ENCODE data around the gene CDH22.

Gene CDH22

DNA sequence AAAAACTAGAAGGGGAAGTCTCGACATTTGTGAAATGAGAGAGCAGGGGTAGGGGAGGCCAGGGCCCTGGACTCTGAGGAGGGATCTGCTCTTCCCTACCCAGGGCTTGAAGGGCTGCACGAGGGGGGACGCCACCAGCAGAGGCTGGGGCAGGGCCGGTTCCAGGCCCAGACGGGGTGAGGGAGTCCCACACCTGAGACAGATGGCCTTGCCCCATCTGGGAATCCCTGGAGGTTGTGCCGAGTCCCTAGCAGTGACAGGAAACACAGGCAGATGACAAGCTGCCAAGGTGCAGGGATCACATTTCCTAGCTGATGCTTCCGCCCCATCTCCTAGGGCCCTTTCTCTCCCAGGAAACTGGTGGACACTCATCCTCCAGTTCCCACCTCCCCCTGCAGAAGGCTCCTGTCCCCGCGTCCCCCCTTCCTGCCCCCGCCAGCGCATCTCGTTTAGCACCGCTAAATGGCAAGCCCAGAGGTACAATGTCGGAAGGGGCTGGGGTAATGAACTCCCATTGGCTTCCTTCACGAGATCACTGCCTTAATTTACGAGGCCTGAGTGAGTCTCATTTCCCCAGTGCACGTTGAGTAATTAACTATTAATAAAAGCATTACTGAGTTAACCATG lies 35.2 kb upstream of the CDH22 start:
- DNase-seq: no peak

DNA sequence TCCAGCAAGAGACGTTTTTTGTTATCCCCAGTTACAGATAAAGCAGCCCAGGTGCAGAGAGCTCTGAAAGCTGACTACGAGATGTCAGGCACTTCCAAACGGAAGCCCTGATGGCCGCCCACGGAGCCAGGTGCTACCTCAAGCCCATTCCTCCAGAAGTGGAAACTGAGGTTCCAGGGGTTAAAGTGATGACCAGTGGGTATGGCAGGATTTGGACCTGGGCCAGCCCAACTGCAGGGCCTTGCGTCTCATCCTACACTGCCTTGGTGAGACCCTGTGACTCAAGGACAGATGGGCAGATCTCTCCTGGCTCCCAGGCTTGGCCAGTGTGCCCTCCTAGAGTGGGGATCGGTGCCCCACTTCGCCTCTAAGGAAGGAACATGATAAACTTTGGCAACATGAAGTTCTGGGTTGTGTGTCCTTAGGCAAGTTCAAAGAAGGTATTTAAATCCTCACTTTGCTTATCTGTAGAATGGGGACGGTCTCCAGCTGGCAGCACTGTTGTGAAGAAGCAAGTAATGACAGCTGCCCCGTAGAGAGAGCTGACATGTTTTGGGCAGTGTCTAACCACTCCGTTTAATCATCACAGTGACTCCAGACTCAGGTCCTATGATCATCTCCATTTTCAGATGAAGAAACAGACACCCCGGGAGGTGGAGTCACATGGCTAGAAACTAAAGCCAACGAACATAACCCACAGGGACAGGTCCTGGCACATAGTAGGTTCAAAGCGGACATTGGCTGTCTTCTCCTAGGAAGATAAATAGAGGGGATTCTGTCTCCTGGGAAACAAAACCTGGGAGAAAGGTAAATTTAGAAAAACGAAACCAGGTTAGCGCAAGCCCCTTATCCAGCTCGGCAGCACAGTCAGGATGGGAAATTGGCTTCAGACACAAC lies 34.4 kb upstream of the CDH22 start:
- DNase-seq: no peak

DNA sequence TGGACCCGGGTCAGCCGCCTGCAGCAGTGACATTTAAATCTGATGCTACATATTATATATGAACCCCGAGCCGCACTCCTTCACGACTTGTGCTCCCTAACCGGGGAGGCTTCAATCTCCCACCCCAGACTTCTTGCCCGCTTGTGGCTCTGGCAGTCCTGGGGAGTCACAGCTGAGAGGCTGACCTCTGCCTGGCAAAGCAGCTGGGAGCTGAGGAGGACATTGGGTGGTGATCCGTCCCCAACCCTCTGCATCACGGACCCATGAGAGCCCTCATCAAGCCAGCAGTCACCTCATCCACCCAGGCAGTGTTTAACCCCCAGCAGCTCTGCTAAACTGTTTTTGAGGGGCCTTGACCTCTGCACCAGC lies 33.7 kb upstream of the CDH22 start:
- no peak for DNase-seq

DNA sequence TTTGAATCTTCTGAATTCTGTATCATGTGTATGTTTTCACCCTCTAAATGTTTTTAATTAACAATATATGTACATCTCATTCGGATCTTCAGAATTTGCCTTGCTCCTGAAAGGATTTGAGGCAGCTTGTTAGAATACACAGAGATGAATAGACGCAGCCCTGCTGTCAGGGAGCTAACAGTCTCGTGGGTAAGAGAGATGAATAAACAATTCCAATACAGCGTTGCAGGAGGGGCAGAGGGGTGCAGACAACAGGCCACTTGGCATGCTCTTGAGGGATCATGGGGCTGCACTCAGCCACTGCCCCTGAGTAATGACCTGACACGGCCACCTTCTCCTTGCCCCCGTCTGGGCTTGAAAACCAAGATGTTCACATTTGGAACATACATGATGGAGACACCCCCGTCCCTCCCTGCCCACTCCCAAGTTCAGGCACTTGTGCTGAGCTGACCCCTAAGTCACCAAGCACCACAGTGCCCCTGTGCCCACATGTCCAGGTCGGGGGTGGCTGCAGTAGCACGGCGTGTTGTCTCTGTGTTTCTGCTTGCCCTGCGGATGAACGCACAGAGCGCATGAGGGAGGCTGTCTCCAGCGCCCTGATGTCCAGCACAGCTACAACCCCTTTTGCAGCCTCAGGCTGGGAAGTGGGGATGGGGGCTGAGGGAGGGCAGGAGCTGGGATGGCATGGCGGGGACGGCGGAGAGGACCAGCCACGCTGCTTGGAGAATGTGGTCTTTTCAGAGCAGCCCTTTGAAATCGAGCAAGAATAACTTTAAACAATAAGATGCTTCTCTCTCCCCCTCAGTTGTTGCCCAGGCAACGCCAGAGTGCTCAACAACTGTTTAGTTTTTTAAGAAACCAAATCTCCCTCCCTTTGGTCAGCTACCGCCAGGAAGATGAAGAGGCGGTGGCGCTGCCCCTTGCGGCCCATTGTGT lies 33.0 kb upstream of the CDH22 start:
- DNase-seq: no peak

DNA sequence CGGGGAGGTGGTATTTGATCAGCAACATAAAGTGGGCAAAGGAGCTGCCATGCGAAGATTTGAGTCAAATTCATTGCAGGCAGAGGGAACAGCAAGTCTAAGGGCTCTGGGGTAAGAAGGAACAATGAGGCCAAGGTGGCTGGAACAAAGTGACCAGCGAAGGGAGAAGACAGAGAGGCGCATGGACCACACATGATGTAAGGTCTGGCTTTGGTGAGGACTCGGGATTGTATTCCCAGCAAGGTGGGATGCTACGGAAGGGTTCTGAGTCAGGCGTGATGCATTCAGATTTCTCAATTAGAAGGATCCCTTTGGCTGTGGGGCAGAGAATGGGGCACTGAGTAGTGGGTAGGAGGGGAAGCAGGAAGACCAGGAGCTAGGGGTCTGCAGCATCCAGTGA lies 30.7 kb upstream of the CDH22 start:
- DNase-seq: no peak

DNA sequence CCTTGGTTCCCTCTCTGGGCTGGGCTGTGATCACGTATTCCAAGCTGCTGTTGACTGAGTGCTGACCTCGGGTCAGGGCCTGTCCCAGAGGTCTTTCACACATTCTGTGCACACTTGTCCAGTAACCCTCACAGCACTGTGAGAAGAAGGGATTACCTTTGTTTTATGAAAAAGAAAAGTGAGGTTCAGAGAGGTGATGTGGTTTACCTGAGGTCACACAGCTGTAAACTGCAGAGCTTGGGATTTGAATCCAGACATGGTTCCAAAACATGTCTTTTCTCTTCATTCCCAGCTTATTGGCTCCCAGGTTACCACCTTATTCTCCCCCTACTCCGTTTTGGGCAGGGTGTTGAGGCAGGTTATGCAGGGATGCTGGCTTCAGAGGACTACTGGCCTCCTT lies 28.4 kb upstream of the CDH22 start:
- no peak for DNase-seq

DNA sequence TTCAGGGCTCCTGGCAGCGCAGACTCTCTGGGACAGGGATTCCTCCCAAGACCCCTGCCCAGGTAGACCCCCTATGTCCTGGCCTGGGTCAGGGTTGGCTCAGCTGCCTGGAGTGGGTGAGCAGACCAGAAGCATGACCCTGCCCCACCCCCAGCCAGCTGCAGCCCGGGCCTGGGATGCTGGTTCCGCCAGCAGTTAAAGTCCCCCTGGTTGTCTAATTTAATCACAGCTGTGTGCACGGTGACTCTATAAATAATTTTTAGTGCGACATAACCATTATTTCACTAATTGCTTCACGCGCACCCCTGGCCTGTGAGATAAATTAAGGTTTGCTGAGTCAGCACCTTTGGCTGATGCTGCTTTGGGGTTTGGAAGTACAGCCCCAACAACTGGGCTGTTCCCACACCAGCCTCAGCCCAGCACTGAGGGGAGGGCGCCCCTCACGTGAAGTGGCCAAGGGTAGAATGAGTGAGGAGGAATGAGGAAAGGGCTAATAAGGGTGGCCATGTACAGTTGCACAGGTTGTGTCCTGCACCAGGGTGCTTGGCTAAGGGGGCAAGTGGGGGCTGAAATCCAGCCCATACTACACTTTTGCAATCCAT lies 26.1 kb upstream of the CDH22 start:
- DNase-seq: no peak

DNA sequence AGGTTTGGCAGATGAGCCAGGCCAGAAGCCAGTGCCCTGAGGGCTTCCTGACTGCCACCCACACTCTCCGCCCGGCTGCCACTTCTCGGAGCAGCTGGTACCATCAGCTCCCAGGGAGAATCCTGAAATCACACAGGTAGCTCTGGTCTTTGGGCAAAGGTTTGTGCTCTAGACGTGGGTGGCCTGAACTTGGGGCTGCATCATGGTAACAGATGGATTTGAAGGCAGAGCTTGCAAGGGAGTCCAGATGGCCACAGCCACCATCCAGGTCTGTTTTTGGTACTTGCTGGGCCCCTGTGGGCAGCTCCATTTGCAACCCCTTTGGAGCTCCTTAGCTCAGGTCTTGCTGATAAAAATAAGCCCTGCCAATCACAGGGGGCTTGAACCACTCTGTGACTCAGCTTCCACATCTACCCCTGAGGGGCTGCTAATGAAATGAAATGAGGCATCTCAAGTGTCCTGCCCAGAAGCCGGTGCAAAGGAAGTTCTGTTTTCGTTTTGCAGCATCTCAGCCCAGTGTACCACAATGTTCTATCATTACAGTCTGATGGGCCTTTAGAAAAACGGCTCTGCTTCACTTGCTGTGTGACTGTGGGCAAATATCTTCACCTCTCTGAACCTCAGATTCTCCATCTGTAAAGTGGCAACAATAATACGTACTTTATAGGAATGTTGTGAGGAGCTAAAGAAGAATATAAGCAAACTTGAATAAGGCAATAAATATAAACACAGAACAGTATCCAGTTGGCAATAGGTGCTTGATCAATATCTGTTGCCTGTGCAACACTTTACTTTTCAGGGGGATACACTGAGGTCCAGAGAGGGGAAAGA lies 25.1 kb upstream of the CDH22 start:
- DNase-seq: no peak

DNA sequence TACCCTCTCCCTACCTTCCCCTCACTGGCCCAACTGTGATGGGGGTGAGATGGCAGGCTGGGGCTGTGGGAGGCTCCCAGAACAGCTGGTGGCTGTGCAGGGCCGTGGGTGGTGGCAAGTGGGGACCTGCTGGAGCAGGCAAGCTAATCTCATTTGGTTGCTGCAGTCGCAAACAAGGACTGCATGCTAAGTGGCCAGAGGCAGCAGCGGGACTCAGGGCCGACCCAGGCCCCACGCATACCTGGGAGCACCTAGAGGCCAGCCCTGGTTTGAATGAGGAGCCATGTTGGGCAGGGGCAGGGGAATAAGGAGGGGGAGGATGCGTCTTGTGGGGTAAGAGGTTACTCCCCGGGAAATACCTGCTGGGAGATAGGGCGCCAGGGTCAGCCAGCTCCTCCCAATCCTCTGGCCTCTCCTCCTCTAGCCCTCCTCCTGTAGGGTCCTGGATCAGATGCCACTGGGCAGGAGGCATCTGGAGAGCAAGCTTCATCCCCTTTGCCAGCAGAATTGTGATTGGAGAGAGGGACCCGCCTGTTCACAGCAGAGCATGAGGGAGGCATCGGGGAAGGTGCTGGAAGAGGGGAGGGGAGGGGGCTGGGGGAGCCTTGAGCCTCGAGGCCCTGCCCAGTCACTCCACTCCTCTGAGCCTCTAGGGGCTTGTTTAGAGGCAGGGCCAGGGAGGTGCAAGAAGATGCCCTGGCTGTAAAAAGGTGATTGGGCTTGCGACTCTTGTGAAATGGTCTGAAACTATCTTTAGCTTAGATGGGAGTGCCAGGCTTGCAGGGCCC lies 24.3 kb upstream of the CDH22 start:
- no peak for DNase-seq

DNA sequence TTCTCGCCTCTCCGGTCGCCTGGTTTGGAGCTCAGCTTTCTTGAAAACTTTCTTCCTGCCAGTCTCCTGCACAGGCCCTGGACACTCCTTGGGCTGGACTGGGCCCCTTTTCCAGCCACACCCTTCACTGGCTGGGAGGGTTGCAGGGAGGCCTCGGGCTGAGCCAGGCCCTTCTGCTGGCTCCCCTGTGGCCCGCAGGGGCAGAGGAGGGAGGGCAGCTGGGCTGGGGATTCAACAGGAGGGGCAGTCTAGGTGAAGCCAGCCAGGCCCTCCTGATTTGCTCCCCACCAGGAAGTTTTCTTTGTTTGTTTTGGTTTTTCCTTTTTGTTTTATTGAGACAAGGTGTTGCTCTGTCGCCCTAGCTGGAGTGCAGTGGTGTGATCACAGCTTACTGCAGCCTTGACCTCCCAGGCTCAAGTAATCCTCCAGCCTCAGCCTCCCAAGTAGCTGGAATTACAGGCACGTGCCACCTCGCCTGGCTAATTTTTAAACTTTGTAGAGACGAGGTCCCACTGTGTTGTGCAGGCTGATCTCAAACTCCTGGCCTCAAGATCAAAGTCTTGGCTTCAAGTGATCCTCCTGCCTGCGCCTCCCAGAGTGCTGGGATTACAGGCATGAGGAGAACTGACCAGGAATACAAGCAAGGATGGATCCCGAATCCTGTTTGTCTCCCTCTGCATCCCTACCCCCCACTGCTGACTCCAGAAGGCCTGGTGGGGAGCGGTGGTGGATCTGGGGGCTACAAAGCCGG lies 23.5 kb upstream of the CDH22 start:
- no peak for DNase-seq

DNA sequence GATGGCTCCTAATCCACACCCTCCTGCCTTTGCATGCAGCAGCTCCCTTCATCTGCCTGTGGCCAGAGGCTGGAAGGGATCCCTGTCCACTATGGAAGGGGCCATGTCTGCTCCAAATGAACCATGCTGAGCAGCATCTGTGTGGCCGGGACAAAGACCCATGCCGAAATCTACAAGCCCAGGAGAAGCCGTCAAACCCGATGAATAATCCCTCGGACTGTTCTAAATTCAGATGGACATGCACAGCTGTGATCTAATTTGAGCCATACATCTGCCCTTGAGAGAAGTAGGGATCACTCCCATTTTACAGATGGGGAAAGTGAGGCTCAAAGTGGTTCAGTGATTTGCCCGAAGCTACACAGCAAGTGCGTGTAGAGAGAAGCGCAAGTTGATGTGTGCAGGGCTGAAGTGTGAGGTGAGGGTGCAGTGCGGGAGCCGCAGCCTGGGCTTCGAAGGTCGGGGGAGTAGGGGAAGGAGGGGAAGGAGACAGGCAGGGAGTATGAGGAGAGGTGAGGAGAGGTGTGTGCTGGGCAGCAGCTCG lies 22.6 kb upstream of the CDH22 start:
- no peak for DNase-seq

DNA sequence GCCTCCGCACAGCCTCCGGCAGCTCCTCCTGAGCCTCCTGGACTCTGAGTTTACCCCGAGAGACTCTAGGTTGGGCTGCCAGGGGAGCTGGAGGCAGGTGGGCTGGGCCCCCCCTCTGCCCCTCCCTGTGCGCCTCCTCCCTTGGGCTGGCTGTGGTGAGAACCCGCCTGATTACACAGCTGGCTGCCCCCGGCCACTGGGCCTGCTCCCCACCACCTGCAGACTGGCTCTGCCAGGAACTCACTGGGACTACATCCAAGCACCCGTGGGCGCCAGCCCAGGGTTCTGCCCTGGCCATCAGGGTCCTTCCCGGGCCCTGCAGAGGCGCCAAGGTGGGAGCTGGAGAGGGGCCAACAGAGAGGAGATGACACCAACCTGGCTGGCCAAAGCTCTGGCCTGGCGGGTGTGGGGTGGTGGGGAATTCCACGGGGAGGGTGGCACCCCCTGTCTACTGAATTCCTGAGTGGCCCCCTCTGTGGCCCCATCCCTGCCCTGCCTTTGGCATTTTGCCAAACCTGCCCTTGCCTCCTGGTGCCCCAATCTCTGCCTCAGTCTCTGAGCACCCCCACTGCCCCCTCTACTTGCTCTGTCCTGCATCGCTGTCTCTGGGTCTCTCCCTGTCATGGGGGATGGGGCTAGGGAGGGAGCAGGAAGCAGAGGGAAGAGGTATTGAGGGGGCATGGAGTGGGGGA lies 21.9 kb upstream of the CDH22 start:
- no peak for DNase-seq

DNA sequence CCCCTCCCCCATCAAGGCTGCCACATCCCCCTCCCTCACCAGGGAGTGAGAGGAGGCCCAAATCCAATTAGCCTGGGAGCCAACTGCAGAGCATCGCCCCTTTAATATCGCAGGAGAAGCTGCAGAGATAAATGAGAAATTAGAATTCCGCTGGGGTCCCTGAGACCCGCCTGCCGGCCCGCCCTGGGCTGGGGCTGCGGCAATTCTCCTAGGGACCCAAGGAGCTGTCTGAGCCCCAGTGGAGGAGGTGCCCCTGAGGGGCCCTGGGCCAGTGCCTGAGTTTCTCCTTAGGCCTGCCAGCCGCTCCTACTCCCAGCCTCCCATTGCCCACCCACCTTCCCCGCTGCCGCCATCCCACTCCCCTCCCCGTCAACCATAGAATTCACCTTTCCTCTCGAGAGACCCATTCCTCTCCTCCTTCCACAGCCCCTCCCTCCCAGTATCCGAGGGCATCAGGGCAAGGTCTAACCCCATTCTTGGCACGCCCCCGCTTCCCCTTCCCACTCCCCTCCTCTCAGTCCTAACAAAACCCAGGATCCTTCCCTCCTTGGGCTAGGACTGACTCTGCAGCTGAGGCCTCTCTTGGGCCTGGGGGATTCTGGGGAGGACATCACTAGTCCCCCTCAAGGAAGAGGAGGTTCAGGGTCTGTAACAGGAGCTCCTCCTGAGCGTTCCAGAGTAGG lies 20.0 kb upstream of the CDH22 start:
- DNase-seq: no peak

DNA sequence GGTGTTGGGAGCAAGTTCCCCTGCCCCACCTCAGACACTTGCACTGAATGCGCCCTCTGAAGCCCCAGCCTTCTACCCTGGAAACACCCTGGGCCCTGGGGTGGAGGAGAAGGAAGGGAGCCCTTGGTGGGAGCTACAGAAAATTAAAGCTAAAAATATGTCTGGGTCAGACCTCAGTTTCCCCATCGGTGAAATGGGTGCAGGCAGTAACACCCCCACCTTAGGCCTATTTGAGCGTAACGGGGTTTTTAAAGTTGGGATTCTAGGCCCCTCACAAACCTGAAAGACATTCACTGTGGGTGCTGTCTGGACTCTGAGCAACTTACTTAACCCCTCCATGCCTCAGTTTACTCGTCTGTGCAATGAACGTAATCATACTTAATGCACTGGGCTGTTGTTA lies 19.3 kb upstream of the CDH22 start:
- no peak for DNase-seq

DNA sequence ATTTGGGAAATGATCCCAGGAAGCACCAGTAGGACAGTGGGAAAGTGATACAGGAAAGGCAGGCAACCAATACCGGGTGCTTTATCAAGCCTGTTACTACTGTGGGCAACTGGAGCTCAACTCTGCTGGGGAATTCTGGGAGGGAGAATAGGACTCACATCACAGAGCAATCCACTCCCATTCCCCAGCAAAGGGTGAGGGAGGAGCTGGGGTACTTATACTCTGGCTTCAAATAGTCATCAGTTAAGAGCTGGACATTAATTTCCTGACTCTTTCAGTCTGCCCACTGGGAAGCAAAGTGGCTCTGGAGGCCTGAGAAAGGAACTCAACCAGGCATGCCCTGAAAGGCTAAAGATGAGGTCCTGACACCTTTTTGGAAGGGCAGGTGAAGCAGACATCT lies 17.5 kb upstream of the CDH22 start:
- no peak for DNase-seq

DNA sequence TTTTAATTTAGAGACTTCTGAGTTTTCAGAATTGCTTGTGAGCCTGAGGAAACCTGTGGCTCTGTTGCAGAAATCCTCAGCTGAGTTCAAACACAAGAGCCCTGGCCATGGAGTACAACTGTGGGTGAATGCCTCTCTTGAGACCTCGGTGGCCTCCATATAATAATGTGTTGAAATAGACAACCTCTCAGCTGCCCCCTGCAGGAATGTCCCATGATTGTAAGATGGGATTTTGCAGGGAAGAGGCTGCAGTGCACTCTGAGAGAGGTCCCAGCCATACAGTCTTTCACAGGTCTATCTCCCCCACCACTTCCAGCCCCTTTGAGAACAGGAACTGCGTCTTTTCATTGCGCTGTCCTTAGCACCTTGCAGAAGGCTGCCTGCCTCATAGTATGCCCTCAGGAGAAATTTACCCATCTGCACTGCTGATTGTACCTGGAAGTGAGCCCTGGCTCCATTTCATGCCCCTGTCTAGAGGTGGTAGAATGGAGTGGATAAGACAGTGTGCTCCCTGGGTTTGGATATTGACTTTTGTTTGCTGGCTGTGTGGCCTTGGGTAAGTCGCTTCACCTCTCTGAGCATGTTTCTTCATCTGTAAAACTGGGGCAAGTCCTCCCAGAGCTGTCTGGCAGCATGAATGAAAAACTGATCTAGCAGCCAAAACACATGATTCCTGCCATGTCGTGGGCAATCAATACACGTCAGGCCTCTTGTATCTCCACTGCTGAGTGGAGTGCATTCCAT lies 16.8 kb upstream of the CDH22 start:
- no peak for DNase-seq

DNA sequence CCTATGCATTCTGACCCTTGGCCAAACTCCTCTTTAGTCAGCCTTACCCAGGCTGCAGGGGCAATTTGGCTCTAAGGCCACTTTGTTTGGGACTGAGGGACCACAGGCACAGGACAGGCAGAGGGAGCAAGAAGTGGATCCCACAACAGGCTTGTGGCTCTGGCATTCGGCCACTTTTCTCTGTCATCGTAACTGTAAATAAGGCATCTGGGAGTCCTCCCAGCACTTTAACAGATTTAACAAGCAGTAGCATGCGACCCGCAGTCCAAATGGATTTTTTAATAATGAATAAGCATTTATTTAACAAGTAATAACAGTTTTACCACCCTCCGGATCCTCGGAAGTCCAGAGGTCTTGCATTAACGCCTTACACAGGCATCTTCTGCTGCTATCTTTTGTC lies 16.1 kb upstream of the CDH22 start:
- no peak for DNase-seq

DNA sequence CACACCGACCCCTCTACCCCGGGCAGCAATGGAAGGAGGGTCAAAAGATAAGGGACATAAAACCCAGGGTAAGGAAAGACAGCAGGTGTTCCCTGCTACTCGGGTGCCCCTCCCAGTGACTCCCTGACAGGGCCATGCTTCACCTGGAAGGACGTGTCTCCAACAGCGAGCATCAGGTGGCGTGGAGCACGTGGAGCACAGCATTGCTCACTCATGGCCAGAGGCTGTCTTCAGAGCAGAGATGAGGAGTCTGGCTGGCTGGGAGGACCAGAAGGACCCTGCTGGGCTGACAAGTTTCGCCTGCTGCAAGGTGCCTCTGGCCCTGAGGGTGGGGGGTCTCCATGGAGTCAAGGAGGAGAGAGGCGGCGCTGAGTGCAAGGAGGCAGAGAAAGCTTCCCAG lies 15.3 kb upstream of the CDH22 start:
- DNase-seq: no peak
